ENCODE measurements around the gene S100A5.

S100A5 gene

GRCh38 chr1:153568367-153569099, 27.8 kb upstream of the S100A5 start (continued):
- TF ChIP-seq PRDM2 (tag by site-specific recombination; IDR thresholded peaks at IDR 0.05; ENCODE audit: borderline replicate concordance) (no peak), ZBTB8A (tag by site-specific recombination; IDR thresholded peaks at IDR 0.05) (peak; percentile 38; the same call in 1 of the 2 replicates), KLF10 (tag by site-specific recombination; IDR thresholded peaks at IDR 0.05) (no peak), SETDB1 (IDR thresholded peaks at IDR 0.05; ENCODE audit: insufficient read length, low read length) (no peak), ZNF404 (tag by site-specific recombination; IDR thresholded peaks at IDR 0.05) (no peak), GLIS1 (tag by site-specific recombination; IDR thresholded peaks at IDR 0.05) (peak; percentile 21; the same call in 1 of the 2 replicates), ZNF624 (tag by site-specific recombination; IDR thresholded peaks at IDR 0.05) (no peak), ZNF792 (tag by site-specific recombination; IDR thresholded peaks at IDR 0.05) (no peak), SP3 (tag by site-specific recombination; IDR thresholded peaks at IDR 0.05) (no peak; the same call in 1 of the 2 replicates), ZNF10 (tag by site-specific recombination; IDR thresholded peaks at IDR 0.05) (no peak), ZNF341 (tag by site-specific recombination; IDR thresholded peaks at IDR 0.05; ENCODE audit: low read depth) (peak; percentile 49), MEIS1 (CRISPR knock-in tag; IDR thresholded peaks at IDR 0.05; ENCODE audit: borderline replicate concordance) (no peak), ZNF660 (tag by site-specific recombination; IDR thresholded peaks at IDR 0.05) (peak; percentile 85), ZNF513 (tag by site-specific recombination; IDR thresholded peaks at IDR 0.05) (no peak), ZNF776 (tag by site-specific recombination; IDR thresholded peaks at IDR 0.05; ENCODE audit: borderline replicate concordance) (no peak), ZBTB6 (tag by site-specific recombination; IDR thresholded peaks at IDR 0.05) (no peak), KLF16 (tag by site-specific recombination; IDR thresholded peaks at IDR 0.05) (no peak; the same call in 1 of the 2 replicates), ZNF501 (tag by site-specific recombination; IDR thresholded peaks at IDR 0.05) (peak; percentile 45; the same call in 1 of the 2 replicates), KLF7 (tag by site-specific recombination; IDR thresholded peaks at IDR 0.05; ENCODE audit: borderline replicate concordance) (no peak), ZNF19 (tag by site-specific recombination; IDR thresholded peaks at IDR 0.05; ENCODE audit: low read depth) (no peak), SALL2 (tag by site-specific recombination; IDR thresholded peaks at IDR 0.05; ENCODE audit: borderline replicate concordance) (no peak), ZFHX2 (tag by site-specific recombination; conservative IDR thresholded peaks at IDR 0.05) (no peak; the same call in 1 of the 2 replicates)
- TF ChIP-seq, protein P1, sequence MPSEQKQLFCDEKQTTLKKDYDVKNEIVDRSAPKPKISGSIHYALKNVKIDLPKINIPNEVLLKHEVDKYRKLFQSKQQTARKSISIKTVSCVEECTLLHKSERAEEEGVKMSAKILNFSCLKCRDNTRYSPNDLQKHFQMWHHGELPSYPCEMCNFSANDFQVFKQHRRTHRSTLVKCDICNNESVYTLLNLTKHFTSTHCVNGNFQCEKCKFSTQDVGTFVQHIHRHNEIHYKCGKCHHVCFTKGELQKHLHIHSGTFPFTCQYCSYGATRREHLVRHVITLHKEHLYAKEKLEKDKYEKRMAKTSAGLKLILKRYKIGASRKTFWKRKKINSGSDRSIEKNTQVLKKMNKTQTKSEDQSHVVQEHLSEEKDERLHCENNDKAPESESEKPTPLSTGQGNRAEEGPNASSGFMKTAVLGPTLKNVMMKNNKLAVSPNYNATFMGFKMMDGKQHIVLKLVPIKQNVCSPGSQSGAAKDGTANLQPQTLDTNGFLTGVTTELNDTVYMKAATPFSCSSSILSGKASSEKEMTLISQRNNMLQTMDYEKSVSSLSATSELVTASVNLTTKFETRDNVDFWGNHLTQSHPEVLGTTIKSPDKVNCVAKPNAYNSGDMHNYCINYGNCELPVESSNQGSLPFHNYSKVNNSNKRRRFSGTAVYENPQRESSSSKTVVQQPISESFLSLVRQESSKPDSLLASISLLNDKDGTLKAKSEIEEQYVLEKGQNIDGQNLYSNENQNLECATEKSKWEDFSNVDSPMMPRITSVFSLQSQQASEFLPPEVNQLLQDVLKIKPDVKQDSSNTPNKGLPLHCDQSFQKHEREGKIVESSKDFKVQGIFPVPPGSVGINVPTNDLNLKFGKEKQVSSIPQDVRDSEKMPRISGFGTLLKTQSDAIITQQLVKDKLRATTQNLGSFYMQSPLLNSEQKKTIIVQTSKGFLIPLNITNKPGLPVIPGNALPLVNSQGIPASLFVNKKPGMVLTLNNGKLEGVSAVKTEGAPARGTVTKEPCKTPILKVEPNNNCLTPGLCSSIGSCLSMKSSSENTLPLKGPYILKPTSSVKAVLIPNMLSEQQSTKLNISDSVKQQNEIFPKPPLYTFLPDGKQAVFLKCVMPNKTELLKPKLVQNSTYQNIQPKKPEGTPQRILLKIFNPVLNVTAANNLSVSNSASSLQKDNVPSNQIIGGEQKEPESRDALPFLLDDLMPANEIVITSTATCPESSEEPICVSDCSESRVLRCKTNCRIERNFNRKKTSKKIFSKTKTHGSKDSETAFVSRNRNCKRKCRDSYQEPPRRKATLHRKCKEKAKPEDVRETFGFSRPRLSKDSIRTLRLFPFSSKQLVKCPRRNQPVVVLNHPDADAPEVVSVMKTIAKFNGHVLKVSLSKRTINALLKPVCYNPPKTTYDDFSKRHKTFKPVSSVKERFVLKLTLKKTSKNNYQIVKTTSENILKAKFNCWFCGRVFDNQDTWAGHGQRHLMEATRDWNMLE (tag by site-specific recombination; conservative IDR thresholded peaks at IDR 0.05; ENCODE audit: low read depth): no peak; the same call in 1 of the 2 replicates
